Fibroblast of skin of left quadriceps (primary cell): ENCODE measurements around the gene LCLAT1.
"Not testable (repeated sequence)": the region's sequence is repeated elsewhere in the genome, so short reads cannot be mapped to it uniquely, and the experiment has no call there.

Experiments used
- DNase-seq, 2 experiments: peaks; one replicate each; pipeline ENCODE4 v3.0.0-alpha.2; 2013; ENCODE audit warnings: low read depth in 2 of 2

The LCLAT1 gene

DNA sequence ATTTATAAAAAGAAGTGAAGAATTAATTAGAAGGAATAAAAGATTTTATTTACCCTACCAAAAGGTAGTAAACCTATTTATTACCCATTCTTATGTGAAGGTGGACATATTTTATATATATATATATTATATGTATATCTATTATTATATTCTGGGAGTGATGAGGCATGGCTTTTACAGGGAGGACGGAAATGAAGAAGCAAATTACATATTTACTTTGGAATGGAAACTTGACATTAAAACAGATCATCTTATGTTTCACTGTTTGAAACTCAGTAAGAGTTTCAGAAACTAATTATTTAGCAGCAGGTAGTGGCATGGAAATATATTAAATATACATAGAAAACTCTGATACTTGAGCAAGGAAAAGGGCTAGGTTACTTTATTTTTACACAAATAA lies 143.4 kb downstream of the LCLAT1 start:
- no peak for DNase-seq

DNA sequence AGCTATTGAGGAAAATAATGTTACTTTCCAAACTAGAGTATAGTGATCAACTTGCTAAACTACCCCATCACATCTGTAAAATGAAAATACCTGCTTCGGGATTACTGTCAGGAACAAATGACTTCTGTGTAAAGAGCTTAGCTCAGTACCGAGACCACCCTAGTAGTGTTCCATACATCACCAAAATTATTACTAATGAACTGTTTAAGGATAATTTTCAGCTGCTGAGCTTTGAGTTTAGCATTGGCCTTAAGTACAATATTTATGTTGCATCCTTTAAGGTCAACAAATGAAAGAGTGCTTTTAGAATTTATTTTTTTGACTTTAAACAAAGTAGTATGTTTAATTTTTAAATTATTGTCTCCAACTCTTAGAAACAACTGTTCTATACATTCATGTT lies 144.1 kb downstream of the LCLAT1 start:
- no peak for DNase-seq

DNA sequence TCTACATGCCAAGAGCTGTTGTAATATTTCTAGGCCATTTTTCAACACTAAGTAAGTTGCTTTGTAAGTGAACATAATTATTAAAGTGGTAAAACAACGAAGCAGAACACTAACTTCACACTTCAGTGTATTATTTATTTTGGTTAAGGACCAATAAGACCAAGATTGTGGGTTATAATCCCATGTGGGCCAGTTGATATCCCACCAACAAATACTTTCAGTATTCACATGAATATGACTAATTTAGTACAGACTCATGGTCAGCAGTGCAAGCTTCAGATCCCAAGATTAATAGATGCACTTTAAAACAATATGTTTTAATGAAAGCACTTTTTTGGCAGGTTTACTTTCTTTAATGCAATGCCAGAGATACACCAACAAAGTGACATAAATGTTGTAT lies 154.3 kb downstream of the LCLAT1 start:
- no peak for DNase-seq

DNA sequence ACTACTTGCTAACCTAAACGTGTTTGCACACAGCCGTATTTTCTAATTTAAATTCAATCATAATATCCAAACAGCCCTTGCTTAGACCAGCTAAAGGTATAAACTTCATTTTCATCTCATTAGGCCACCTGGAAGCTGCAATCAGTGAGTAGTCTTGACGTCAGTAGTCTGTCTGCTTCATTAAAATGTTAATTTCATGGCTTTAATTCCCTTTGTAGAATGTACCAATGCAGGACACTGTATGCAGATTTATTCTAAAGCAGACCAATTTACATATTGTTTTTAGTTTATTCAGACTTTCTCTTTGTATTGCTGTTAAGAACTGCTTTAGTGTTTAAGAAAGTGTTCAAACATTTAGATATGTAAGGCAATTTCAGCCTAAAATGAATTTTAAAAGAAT lies 158.2 kb downstream of the LCLAT1 start:
- DNase-seq: no peak

DNA sequence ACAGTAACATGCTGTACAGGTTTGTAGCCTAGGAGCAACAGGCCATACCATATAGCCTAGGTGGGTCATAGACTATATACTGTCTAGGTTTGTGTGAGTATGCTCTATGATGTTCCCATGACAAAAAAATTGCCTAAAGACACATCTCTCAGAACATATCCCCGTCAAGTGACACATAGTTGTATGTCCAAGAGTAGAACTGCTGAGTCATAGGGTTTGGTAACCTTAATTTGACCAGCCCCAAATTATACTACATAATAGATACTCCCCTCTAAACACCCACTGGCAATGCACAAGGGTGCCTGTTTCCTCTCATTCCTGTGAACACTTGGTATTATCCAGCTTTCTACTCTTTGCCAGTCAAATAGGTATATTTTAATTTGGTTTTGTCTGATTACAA lies 161.6 kb downstream of the LCLAT1 start:
- no peak for DNase-seq

DNA sequence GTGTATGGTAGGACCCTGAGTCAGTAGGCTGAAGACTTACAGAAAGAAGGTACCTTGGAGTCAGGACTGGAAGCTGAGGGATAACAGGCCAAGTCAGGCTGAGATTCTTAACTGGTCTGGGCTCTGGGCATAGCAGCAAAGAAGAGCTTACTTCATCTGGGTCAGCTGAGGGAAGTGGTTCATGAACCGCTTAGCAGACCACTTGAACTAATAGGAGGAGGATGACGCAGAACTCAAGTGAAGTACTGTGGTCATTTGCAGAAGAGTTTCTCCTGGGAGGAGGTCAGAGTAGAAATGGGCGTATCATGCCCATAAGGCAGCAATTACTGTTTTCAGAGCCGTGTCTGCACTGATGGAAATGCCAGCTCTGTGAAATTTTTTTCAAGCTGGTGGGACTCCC lies 164.5 kb downstream of the LCLAT1 start:
- DNase-seq: no peak

DNA sequence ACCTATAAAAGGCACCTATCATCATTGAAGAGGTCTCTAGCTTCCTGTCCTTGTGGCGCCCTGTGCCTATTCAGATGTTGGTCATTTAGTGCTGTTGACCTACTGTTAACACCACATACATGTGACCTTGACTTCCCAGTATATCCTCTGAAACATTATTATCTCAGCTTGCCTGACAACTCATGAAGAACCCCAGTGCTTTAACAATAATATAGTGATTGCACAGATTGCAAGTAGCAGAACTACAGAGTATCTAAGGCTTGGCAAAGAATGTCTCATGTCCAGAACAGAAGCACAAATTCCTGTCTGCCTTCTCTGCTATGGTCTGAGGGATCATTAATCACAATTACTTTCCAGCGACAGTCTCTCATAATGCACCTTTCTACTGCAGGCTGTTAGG lies 165.3 kb downstream of the LCLAT1 start:
- DNase-seq: no peak

DNA sequence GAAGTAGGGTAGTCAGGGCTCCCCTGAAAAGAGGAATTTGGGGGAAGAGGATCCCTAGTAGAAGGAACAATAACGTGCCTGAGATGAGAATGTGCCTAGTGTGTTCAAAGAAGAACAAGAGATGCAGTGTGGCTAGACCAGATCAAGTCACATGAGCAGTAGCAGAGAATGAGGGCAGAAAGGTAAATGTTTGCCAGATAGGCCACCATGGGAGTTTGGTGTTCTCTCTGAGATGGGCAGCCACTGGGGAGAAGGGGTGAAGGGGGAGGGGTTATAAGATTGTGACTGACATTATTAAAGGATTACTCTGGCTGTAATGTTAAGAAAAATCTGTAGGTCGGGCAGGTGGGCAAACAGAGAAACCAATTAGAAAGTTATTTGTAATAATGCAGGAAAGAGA lies 166.0 kb downstream of the LCLAT1 start:
- DNase-seq: no peak

DNA sequence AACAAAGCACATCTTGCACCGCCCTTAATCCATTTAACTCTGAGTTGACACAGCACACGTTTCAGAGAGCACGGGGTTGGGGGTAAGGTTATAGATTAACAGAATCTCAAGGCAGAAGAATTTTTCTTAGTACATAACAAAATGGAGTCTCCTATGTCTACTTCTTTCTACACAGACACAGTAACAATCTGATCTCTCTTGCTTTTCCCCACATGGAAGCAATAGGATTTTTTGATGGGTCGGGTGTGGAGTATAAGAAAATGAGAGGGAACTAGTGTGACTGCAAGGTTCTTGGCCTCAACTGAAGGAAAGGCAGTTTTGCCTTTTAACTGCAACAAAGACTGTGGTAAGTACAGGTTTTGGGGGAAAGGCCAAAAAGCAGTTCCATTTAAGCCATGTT lies 167.2 kb downstream of the LCLAT1 start:
- DNase-seq: not testable (repeated sequence)

DNA sequence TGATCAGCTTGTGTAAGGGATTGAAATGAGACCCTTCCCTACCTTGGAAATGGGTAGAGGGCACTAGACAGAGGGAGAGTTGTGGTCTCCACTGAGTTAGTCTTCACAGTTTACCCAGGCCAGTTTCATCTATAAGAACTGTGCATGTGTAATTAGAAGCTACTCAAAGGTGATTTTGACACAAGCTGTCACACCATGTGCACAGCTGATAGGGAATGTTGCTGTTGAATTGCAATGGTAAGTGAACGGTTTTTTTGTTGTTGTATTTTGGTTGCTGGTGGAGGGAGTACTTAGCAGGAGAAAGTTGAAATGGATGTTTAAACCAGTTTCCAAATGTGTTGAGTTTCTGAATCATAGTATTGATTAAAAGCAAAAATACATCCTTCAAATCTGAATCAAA lies 168.9 kb downstream of the LCLAT1 start:
- DNase-seq: no peak

DNA sequence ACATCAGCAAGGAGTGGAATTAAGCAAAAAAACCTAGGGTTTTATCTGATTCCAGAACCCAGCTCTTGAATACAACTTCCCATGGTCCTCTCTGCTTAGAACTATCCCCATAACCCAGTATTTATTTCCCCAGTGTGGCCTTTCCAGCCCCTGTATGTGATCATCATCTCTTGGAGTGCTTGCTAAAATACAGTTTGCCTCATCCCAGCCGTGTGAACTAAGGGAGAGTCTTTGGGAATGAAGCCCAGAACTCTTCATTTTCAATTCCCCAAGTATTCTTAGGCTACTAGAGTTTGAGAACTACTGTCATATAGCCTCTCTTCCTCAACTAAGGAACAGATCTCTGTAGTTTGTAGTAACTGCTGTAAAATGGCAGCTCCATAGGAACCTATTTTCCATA lies 173.1 kb downstream of the LCLAT1 start:
- DNase-seq: no peak

DNA sequence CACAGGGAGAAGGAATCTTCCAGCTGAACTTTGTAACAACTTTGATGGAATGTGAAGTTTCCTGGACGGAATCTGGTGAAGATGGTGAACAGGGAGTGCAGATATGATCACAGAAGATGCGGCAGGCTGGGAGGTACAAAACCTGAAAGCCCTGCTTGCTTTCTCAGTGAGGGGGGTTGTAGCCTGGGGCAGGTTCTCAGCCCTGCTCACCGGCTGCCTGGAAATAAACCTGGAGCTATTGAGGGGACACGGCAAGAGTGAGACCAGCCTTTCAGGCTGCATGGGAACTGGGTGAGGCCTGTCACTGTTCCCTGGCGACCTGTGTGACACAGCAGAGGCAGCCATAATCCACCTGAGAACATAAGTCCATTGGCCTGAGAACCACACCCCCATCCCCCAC lies 174.8 kb downstream of the LCLAT1 start:
- DNase-seq: no peak

DNA sequence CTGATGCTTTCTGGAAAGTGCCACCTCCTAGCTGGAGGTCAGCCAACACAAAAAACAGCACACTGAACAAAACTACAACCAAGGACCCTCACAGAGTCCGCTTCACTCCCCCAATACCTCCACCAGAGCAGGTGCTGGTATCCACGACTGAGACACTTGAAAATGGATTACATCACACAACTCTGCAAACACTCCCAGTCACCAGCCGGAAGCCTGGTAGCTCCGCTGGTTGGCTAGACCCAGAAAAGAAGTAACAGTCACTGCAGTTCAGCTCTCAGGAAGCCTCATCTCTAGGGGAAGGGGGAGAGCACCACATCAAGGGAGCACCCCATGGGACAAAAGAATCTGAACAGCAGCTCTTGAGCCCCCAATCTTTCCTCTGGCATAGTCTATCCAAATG lies 175.4 kb downstream of the LCLAT1 start:
- no peak for DNase-seq

DNA sequence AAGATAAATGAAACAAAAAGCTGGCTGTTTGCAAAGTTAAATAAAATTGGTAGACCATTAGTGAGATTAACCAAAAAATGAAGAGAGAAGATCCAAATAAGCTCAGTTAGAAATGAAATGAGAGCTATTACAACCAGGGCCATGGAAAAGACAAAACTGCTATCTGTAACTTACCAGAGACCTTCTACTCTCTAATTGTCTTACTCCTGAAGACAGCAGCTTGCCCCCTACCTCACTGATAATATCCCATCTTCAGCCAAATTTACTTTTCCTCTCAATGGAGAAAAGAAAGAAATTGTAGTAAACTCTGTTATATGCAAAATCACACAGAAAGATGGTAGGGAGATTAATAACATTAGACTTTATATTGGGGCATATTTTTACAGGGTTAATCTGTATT lies 178.2 kb downstream of the LCLAT1 start:
- no peak for DNase-seq

DNA sequence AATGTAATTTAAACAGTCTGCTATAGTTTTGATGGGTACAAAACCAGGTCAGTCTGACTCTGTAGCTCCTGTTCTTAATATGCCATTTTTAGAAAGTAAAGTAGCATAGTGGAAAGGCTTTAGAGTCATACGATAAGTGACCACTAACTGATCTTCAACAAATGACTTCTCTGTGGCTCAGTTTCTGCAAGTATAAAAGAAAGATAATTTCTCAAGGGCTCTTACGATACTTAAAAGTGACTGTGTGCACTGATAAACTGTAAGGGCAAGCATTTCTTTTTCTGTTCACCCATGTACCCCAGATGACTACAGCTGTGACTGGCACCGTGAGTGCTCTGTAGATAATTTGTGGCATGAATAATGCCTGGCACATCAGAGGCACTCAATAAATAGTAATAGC lies 178.7 kb downstream of the LCLAT1 start:
- DNase-seq: no peak

DNA sequence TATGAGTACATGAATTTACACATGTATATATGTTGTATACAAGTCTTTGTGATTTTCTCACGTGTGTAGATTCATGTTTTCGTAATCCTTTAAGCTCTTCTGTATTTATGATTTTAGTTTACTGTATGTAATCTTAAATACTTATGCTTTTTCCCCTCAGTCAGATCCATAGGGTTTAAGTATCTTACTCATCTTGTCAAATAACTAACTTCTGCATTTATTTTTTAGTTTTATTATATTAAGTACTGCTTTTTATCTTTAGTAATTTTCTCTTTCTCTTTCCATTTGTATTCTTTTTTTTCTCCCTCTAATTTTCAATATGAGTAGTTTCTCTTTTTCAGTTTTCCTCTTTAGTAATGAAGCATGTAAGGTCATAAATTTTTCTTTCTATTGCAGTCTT lies 179.4 kb downstream of the LCLAT1 start:
- no peak for DNase-seq

DNA sequence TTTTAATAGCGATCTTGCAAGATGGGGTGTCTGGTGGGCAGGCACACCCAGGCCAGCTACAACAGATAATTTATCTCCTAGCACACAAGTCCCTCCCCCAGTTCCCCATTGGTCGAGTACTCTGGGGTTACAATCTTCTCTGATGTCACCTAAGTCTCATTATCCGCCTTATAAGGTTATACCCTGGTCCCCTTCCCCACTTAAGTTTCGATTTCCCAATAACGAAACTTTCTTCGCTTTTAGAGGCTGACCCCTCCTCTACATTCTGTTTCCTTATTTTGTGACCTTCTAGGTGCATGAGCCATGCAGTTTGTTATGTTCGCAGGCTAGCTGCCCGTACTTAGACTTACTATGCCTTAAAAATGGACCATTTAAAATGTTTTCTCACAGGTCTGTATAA lies 180.1 kb downstream of the LCLAT1 start:
- no peak for DNase-seq

DNA sequence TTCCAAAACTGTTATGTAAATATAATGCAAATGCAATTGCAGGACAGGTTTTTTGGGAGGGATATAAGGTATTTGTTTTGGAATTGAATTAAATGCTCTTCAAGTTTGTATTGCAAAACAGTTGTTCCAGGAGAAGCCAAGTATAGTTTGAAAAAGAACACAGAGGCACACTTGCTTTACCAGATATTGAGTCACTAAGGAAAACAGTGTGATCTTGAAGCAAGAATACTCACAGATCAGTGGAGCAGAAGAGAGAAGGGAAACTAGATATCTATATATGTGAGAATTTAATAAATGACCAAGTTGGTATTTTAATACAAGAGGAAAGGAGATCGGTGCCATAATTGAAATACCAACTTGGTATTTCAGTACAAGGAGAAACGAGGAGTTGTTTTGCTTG lies 181.3 kb downstream of the LCLAT1 start:
- no peak for DNase-seq

DNA sequence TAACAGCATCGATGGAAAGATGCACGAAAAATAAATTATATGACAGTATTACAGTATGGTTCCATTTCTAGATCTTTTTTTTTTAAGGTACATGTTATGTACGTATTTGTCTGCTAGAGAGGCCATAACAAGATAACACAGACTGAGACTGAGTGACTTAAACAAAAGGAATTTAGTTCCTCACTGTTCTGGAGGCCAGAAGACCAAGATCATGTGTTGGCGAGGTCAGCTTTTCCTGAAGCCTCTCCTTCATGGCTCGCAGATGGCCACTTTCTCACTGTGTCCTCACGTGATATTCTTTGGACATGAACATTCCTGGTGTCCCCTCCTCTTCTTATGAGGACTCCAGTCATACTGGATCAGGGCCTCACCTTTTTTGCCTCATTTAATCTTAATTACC lies 182.8 kb downstream of the LCLAT1 start:
- DNase-seq: no peak

DNA sequence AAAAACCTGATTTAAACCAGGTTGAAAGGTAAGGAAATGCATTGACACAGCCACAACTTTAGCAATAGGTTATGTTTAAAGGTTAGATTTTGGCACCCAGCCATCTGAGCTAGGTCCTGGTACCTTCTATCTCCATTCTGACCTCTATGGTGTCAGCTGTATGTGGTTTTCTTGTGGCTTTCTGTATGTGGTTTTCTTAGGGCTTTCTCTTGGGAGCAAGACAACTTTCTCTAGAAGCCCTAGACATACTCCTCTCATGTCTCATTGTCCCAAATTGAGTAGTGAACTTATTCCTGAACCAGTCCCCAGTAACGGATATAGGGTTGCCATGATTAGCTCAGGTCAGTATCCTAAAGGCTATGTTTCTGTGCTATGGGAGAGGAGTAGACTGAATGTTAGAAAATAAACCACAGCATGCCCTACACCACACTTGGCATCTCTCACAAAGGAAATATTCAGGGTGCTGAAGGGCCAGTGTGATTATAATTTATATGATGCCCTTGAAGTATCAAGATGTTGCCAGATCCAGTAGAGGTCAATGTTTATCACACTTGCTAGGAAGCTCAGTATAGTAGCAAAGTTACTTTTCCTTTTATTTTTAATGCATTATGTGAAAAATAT lies 184.1 kb downstream of the LCLAT1 start:
- no peak for DNase-seq

DNA sequence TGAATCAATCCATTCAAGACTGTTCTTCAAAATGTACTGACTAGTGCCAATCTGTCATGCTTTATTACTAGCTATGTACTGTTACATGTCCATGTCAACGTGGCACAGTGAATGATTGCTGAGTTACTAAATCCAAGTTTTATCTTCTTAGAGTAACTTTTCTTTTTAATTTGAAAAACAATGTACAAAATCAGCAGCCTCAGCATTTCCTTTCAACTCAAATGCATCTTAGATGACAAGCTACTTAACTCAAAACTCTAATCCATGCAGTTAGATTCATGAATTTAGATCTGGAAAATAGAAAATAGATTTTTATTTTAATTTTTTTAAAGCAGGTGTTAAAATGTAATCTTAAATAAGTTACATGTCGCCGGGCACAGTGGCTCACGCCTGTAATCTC lies 186.0 kb downstream of the LCLAT1 start:
- no peak for DNase-seq

DNA sequence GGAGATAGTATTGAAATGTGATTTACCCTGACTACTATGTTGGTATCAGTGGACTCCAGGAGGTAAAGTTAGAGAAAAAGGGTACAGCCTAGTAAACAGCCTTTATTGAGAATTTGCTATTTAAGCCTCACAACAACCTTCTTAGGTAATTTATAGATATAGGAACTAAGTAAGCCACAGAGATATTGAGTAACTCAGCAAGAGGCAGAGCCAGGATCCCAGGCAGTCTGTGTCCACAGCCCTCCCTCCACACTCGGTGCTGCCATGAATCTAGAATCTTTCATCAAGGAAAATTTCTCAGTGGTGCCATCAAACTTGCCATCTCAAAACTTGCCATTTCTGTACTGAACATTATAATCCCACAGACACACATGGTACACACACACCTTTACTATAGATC lies 189.3 kb downstream of the LCLAT1 start:
- no peak for DNase-seq

DNA sequence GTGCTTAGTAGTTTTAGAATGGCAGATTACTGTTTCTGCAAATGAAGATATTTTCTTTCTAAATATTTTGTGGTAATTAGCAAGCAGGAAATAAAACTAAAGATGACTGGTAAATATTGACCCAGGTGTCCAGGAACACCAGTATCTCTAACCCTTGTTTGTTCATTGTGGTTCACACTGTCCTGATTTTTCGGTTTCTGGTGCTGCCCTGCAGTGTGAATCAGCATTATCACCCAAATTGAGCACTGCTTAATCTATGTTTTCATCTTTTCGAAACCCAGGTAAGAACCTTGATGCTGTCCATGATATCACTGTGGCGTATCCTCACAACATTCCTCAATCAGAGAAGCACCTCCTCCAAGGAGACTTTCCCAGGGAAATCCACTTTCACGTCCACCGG lies 192.8 kb downstream of the LCLAT1 start:
- DNase-seq: no peak

DNA sequence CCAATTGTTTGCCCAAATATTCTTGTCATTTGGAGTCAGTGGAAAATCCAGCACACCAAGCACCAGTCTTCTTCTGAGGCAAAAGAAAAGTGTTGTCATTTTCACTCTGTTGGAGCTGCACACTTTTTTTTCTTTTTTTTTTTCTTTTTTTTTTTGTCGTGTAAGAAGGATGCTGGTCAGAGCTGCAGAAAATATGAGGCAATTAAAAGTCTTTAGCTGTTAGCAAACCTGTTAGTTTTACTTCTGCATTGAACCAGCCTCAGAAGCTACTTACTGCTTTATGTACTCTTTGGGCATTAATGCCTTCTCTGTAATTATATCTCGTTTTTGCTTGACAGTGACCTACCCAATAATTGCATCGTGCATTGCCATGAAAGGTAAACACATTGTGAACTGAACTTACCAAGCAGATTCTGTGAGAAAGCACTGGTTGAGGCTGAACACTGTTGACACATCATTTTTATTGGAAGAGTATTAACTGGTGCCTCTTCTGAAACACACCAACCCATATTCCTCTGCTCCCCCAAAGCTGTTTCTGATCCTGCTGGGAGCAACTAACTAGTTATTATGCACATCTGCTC lies 194.8 kb downstream of the LCLAT1 start:
- no peak for DNase-seq
